ENCODE measurements around the gene TPRN.
A peak's percentile ranks its signal among the peaks of the same experiment; 100 is the strongest.

DNA sequence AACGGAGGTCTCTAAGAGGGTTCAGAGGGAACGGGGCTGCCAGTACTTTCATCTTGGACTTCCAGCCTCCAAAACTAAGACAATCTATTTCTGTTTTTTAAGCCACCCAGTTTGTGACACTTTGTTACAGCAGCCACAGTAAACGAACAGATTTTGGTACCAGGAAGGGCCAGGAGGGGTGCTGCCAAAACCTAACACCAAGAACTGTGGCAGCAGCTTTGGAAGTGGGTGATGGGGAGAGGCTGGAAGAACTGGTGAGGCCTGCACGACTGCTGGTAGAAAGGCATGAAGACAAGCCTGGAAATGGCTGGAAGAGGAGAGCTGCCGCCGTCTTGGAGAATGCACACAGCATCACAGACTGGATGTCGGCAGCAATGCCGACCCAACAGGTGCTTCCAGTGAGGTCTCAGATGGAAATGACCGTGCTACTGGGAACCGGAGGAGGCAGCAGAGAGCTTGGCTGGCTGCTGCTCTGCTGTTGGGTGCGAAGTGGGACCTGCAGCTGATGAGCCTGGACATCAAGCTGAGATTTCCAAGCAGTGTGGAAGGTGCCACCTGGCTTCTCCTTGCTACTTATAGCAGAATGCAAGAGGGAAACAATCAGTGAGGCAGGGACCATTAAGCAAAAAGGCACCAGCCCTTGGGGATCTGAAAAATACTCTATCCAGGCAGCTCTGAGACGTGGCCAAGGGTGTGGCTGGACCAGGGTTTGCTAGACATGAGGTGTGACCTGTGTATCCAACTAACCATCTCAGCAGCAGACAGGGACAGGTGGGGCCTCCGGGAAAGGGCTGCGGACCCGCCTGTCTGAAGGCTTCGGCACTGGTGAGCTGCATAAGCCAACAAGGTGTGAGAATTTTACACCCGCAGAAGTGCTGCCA, 24.0 kb downstream of the TPRN start:
- TF ChIP-seq CTCF (IDR thresholded peaks at IDR 0.05 in 8 of 11, conservative IDR thresholded peaks at IDR 0.05 in 3 of 11) (peak in 6 of 11 experiments; percentile 10 to 47 (median 32)), POLR2AphosphoS5 (IDR thresholded peaks at IDR 0.05) (peak in 1 of 3 donors; percentile 11)
